Astrocyte of the cerebellum (primary cell): Measurements from ENCODE around the gene MED13L.

Experiments
- DNase-seq: peaks from one replicate; pipeline ENCODE4 v3.0.0-alpha.2; 2011; ENCODE audit warnings: low read depth
- H3K4me3 ChIP-seq: 2 replicates; pipeline ENCODE4 v1.5.1; 2011; ENCODE audit warnings: mild to moderate bottlenecking, low read depth, low read length, moderate library complexity
- in situ Hi-C: cut with HindIII; loops from 2 replicates; pipeline ENCODE4 v1.10.0; 2017; ENCODE audit warnings: low sequenced_read_pairs
- TF ChIP-seq, protein P1 (sequence below): IDR thresholded peaks from 2 replicates; pipeline ENCODE4 v1.5.1; 2012; ENCODE audit warnings: low read length, low read depth, moderate library complexity, mild to moderate bottlenecking; ENCODE audit errors: missing control alignments

The MED13L gene

DNA sequence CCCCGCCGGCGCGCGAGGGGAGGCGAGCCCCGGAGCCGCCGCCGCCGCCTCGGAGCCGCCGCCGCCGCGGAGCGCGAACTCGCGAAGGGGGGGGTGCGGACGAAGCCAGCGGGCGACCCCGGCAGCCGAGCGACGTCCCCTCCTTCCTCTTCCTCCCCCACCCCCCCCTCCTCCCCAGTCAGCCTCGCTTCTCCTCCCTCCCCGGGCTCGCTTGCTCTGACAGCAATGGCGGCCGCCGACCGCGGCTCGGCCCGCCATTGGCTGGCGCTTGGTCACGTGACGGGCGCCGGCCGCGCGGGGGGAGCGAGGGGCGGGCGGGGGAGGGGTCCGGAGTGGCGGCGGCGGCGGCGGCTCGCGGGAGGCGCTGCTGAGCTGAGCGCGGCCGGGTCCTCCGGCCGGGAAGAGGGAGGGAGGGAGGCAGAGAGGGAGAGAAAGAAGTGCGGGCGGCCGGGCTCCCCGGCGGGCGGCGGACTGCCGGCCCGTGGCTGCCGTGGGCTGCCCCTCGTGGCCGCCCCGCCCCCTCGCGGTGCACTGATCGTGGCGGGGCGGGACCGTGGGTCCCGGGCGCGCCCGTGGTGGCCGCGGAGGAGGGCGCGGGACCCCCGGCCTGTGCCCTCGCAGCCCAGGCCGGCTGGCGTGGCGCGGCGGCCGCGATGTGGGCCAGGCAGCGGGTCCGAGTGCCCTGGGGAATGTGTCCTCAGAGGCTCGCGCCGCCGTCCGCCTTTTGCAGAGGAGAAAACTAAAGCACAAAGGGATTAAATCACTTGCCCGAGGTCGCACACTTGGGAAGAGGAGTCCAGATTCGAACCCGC, at the start of gene MED13L:
TSS of gene MED13L (minus strand) at position 227 of the 812 bp plus-strand sequence. CDS start 562 bp downstream, outside the sequence.
- TF ChIP-seq, protein P1, sequence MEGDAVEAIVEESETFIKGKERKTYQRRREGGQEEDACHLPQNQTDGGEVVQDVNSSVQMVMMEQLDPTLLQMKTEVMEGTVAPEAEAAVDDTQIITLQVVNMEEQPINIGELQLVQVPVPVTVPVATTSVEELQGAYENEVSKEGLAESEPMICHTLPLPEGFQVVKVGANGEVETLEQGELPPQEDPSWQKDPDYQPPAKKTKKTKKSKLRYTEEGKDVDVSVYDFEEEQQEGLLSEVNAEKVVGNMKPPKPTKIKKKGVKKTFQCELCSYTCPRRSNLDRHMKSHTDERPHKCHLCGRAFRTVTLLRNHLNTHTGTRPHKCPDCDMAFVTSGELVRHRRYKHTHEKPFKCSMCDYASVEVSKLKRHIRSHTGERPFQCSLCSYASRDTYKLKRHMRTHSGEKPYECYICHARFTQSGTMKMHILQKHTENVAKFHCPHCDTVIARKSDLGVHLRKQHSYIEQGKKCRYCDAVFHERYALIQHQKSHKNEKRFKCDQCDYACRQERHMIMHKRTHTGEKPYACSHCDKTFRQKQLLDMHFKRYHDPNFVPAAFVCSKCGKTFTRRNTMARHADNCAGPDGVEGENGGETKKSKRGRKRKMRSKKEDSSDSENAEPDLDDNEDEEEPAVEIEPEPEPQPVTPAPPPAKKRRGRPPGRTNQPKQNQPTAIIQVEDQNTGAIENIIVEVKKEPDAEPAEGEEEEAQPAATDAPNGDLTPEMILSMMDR = peak; percentile 11
- H3K4me3 ChIP-seq = peak within 1 kb of the TSS; percentile 91
- in situ Hi-C loops = no loop called here
- peak; percentile 53 for DNase-seq

DNA sequence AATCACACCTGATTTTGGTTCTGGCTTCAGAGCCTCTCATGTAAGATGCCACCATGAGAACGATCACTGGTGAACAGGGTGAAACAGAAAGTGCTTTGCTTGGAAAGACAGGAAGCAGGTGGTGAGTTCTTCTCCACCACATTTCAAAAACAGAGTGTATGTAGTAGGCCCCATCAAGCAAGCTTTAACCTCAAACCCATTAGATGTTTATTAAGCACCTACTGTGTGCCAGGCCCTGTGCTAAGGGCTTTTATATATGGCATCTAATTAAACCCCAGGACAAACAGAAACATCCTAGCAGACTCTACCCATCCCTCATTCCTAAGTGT, 47.8 kb upstream of the MED13L start:
- in situ Hi-C loops = no loop called here
- no peak overlapping the region for H3K4me3 ChIP-seq
- TF ChIP-seq, protein P1 = no peak
- DNase-seq = no peak

DNA sequence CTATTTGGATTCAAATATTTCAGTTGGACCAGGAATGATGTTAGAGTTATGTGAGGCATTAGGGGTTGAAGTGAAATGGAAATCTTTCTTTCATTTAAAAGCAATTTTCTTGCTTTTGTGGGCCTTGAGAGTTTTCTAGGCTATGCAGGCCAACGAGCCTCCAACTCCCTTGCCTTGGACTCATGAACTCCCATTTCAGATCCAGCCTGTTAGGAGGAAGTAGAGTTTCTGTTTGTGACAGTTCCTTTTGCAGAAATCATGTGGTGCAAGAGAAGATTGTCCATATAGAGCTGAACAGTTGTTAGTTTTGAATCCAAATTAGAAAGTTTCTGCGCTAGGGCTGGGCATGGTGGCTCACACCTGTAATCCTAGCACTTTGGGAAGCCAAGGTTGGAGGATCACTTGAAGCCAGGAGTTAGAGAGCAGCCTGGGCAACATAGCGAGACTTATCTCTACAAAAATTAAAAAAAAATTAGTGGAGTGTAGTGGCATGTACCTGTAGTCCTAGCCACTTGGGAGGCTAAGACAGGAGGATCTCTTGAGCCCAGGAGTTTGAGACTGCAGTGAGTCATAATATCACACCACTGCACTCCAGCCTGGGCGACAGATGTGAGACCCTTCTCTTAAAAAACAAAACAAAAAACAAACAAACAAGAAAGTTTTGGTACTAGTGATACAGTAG, 47.3 kb upstream of the MED13L start:
- no peak overlapping the region for H3K4me3 ChIP-seq
- in situ Hi-C loops = no loop called here
- TF ChIP-seq, protein P1 = no peak
- DNase-seq = no peak

DNA sequence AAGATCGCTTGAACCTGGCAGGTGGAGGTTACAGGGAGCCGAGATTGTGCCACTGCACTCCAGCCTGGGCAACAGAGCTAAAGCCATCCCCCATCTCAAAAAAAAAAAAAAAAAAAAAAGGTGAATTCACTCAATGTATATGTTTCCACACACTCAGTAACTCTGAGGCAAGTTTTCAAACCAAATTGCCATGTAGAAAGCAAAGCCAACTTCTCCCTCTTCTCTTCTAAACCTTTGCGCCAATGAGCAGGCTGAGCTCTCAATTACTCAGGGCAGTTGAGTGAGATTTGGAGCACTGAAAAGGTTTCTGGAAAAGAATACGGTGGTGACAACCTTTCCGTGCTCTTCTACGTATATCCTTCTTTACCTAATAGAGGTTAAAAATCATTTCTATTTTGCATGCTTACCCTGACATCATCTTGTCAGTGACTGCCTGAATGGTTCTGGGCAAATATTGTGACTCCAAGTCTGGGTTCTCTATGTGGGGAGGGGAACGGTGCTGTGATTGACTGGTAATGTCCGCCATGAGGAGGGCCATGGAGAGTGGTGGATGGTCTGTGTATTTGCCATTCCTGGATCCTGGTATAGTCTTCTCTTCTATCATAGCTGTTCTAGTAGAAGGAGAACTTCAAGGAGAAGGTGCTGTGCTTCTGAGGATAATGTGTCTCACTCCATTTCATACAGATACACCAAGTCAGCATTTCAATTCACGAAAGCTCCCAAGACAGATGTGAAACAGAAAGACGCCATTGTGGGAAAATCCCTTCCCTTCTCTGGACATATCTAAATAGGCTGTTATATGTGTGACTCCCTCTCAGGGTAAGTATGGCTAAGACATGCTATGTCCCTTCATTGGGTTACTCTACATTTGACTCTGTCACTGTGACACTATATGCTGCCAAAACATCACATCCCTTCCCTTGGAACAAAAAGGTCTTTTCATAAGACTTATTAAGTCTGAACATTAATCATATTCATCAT, 46.2 kb upstream of the MED13L start:
- DNase-seq = no peak
- H3K4me3 ChIP-seq = no peak overlapping the region
- in situ Hi-C loops = no loop called here
- TF ChIP-seq, protein P1 = no peak

DNA sequence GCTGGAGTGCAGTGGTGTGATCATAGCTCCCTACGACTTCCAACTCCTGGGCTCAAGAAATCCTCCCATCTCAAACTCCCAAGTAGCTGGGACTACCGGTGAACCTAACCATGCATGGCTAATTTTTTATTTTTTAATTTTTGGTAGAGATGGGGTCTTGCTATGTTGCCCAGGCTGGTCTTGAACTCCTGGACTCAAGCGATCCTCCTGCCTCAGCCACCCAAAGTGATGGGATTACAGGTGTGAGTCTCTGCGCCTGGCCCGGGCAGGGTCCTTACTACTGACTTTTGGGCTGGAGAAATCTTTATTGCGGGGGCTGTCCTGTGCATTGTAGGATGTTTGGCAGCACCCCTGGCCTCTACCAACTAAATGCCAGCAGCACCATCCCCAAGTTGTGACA, 44.4 kb upstream of the MED13L start:
- in situ Hi-C loops = no loop called here
- no peak for DNase-seq
- no peak overlapping the region for H3K4me3 ChIP-seq
- TF ChIP-seq, protein P1 = no peak

DNA sequence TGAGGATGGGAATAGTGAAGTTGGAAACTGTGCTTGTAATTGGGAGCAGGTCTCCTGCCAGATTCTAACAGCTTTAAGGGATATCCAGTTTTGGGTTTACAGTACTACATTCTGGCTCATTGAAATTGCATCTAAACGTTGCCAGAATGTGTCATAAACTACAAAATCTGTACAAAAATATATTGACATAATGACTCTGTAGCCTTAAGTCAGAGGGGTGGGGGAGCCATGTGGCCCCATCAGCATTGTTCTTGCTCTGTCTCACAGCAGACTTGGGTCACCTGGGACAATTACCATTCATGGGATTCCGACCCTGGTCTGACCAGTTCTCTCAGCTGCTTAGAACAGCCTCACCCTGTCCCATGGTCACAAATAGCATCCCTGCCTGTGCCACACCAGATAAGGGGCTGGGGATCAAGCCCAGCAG, 43.3 kb upstream of the MED13L start:
- no peak for DNase-seq
- TF ChIP-seq, protein P1 = no peak
- no peak overlapping the region for H3K4me3 ChIP-seq
- in situ Hi-C loops = no loop called here
